Right cardiac atrium (tissue), 5 donors: Measurements from ENCODE around the gene RBM5. TPM values are rescaled to one million over a fixed set of nuclear protein-coding genes. Genes with fewer than 3 reads are reported as not detected.

Source experiments
- ATAC-seq, 2 donors: fragments of 200-7000 bp; cut with Tn5 transposase; one replicate each; pipeline versions ENCODE4 v1.8.0 to v1.9.1; 2020; ENCODE audit warnings: moderate library complexity in 2 of 2, mild to moderate bottlenecking in 1 of 2
- DNase-seq, 3 donors: peaks; one replicate each; pipeline ENCODE4 v3.0.0-alpha.2; 2020
- H3K27ac ChIP-seq: one replicate; pipeline ENCODE4 v1.5.1; 2013; ENCODE audit warnings: mild to moderate bottlenecking, low read length, control low read depth, moderate library complexity
- H3K27me3 ChIP-seq: one replicate; pipeline ENCODE4 v1.6.1; 2013; ENCODE audit not compliant: control insufficient read depth, insufficient read depth
- H3K4me1 ChIP-seq: one replicate; pipeline ENCODE4 v1.6.1; 2013; ENCODE audit warnings: low read length; ENCODE audit not compliant: control insufficient read depth, insufficient read depth
- H3K4me3 ChIP-seq: one replicate; pipeline ENCODE4 v1.5.1; 2013; ENCODE audit warnings: low read length, control low read depth
- H3K9me3 ChIP-seq: one replicate; pipeline ENCODE4 v1.6.1; 2013; ENCODE audit warnings: low read length; ENCODE audit not compliant: control insufficient read depth
- WGBS: extraction: QIAGEN DNeasy Blood & Tissue Kit; methylation state at CpG from one replicate; pipeline ENCODE4 v1.1.7; 2013; 5-methylcytosine and 5-hydroxymethylcytosine counted together
- intact Hi-C, 4 donors: fragments of 100-400 bp; cut with DNase I; formaldehyde crosslinking; loops; one replicate each; pipeline versions ENCODE4 v1.11.0 to v1.14.0; 2022 to 2023
- polyA plus RNA-seq: library from polyadenylated mRNA; stranded (reverse); fragments of 200-250 nt; gene quantifications from one replicate; pipeline ENCODE4 v1.2.3, GENCODE V29; 2013
- total RNA-seq, 4 donors: library from RNA; stranded (reverse); fragmentation: NEBNext Ultra II Directional; extraction: Animal tissue kit (Norgen Biotek cat#: 25700); gene quantifications; one replicate each; pipeline ENCODE4 v1.2.1, GENCODE V29; 2021
- donor health status: healthy with polysubstance abuse.
- donor health status: DM: no; HTN: yes; CAD: no.
- donor health status: DM: no; HTN: no; CAD: no.
- donor health status: DM: no; HTN: yes; CAD: no; lungs with severe emphysema.
- donor health status: DM: yes; HTN: yes; CAD: no.

Gene RBM5
- total and polyA plus RNA-seq, 5 donors: 54.9 to 83.8 (median 73.7) TPM

- ATAC-seq (peak; percentile 82), DNase-seq (peak; percentile 81 to 88 (median 85))
- Histone ChIP-seq H3K27ac (no peak overlapping the region), H3K27me3 (no peaks in the 10 kb centered on the region), H3K4me3 (no peak overlapping the region), H3K4me1 (no peaks in the 10 kb centered on the region), H3K9me3 (no peaks in the 10 kb centered on the region)
- intact Hi-C loops: loop anchor here (2.0 to 10.0 kb wide), 3 partner anchors 66 to 153 kb away; partner anchors contain the start of gene LSMEM2 (in 2 of the 4)
- WGBS: 29% methylated on average over 13 of the region's 13 CpGs
Observed at GRCh38 chr3:50121072-50122032, 32.6 kb downstream of the RBM5 start.

- Histone ChIP-seq H3K27ac (no peak overlapping the region), H3K27me3 (no peaks in the 10 kb centered on the region), H3K4me1 (no peaks in the 10 kb centered on the region), H3K4me3 (no peak overlapping the region), H3K9me3 (no peaks in the 10 kb centered on the region)
- DNase-seq (no peak), ATAC-seq (peak in 1 of 2 donors; percentile 37)
- intact Hi-C loops: loop anchor here (2.0 to 10.0 kb wide), 3 partner anchors 65 to 153 kb away; partner anchors contain the start of gene LSMEM2 (in 2 of the 4)
- 84% methylated on average over 2 of the region's 2 CpGs for WGBS
Observed at GRCh38 chr3:50122071-50122470, 33.4 kb downstream of the RBM5 start.

GRCh38 chr3:50122661-50123391 is 34.1 kb downstream of the RBM5 start:
- 77% methylated on average over 14 of the region's 14 CpGs for WGBS
- intact Hi-C loops: loop anchor here (2.0 to 10.0 kb wide), 3 partner anchors 64 to 152 kb away; partner anchors contain the start of gene LSMEM2 (in 2 of the 4)
- Histone ChIP-seq H3K27ac (no peak overlapping the region), H3K9me3 (no peaks in the 10 kb centered on the region), H3K4me3 (no peak overlapping the region), H3K4me1 (no peaks in the 10 kb centered on the region), H3K27me3 (no peaks in the 10 kb centered on the region)
- peak in 1 of 3 donors; percentile 52 for DNase-seq
- no peak for ATAC-seq

- no peak overlapping the region for H3K4me3 ChIP-seq
- peak in 1 of 3 donors; percentile 5 for DNase-seq
- H3K9me3 ChIP-seq: no peaks in the 10 kb centered on the region
- H3K27ac ChIP-seq: no peak overlapping the region
- no peaks in the 10 kb centered on the region for H3K27me3 ChIP-seq
- ATAC-seq: no peak
- WGBS: 87% methylated on average over 4 of the region's 4 CpGs
- intact Hi-C loops: loop anchor here (2.0 to 10.0 kb wide), 3 partner anchors 64 to 151 kb away; partner anchors contain the start of gene LSMEM2 (in 2 of the 4)
- H3K4me1 ChIP-seq: no peaks in the 10 kb centered on the region
Observed at GRCh38 chr3:50123394-50124051, 34.8 kb downstream of the RBM5 start.

- peak in 1 of 3 donors; percentile 13 for DNase-seq
- H3K4me3 ChIP-seq: no peak overlapping the region
- ATAC-seq: no peak
- H3K9me3 ChIP-seq: no peaks in the 10 kb centered on the region
- H3K27me3 ChIP-seq: no peaks in the 10 kb centered on the region
- no peaks in the 10 kb centered on the region for H3K4me1 ChIP-seq
- intact Hi-C loops: loop anchor here in 3 of 4 donors (5.0 to 10.0 kb wide), 2 partner anchors 63 to 151 kb away; partner anchors contain the start of gene LSMEM2 (in 2 of the 3)
- 26% methylated on average over 15 of the region's 15 CpGs for WGBS
- H3K27ac ChIP-seq: no peak overlapping the region
Observed at GRCh38 chr3:50124052-50124799, 35.5 kb downstream of the RBM5 start.

- intact Hi-C loops: loop anchor here in 3 of 4 donors (5.0 to 10.0 kb wide), 2 partner anchors 63 to 150 kb away; partner anchors contain the start of gene LSMEM2 (in 2 of the 3)
- DNase-seq: peak in 1 of 3 donors; percentile 53
Observed at GRCh38 chr3:50124800-50125178, 36.1 kb downstream of the RBM5 start.

GRCh38 chr3:50125541-50126286 is 37.0 kb downstream of the RBM5 start:
- H3K4me3 ChIP-seq: no peak overlapping the region
- H3K9me3 ChIP-seq: no peaks in the 10 kb centered on the region
- H3K27me3 ChIP-seq: no peaks in the 10 kb centered on the region
- intact Hi-C loops: loop anchor here in 2 of 4 donors (10.0 kb wide), 1 partner anchor 149 kb away; the partner anchor contains the start of gene LSMEM2 (in 2 of the 2)
- WGBS: 56% methylated on average over 9 of the region's 9 CpGs
- no peaks in the 10 kb centered on the region for H3K4me1 ChIP-seq
- no peak for ATAC-seq
- no peak overlapping the region for H3K27ac ChIP-seq
- DNase-seq: peak in 1 of 3 donors; percentile 40

More at GRCh38 chr3:50124800-50125178, 36.1 kb downstream of the RBM5 start:
- no peaks in the 10 kb centered on the region for H3K4me1 ChIP-seq
- no peak overlapping the region for H3K27ac ChIP-seq
- no peaks in the 10 kb centered on the region for H3K9me3 ChIP-seq
- no peak overlapping the region for H3K4me3 ChIP-seq
- 28% methylated on average over 12 of the region's 12 CpGs for WGBS
- H3K27me3 ChIP-seq: no peaks in the 10 kb centered on the region
- no peak for ATAC-seq

GRCh38 chr3:50126287-50127211 is 37.8 kb downstream of the RBM5 start:
- intact Hi-C loops: loop anchor here in 2 of 4 donors (10.0 kb wide), 1 partner anchor 148 kb away; the partner anchor contains the start of gene LSMEM2 (in 2 of the 2)
- Histone ChIP-seq H3K9me3 (no peaks in the 10 kb centered on the region), H3K4me1 (no peaks in the 10 kb centered on the region), H3K27ac (no peak overlapping the region), H3K27me3 (no peaks in the 10 kb centered on the region), H3K4me3 (no peak overlapping the region)
- 55% methylated on average over 16 of the region's 16 CpGs for whole genome bisulfite sequencing
- DNase-seq (peak in 1 of 3 donors; percentile 55), ATAC-seq (no peak)
